Keratinocyte (primary cell): ENCODE results near the gene CYP4F3.

Experiments
- CTCF ChIP-seq, 3 experiments: IDR thresholded peaks in 1 of 3; conservative IDR thresholded peaks in 1 of 3; optimal IDR thresholded peaks in 1 of 3; 2 replicates in 2 of 3; 3 replicates in 1 of 3; pipeline versions ENCODE3 to v1.5.1; 2011; ENCODE audit warnings: low read length in 3 of 3, mild to moderate bottlenecking in 3 of 3, moderate library complexity in 2 of 3, control low read depth in 1 of 3, inconsistent platforms in 1 of 3; ENCODE audit not compliant: insufficient read depth in 2 of 3; ENCODE audit errors: extremely low read depth in 1 of 3
- EZH2 ChIP-seq: IDR thresholded peaks from one replicate; pipeline ENCODE4 v1.6.1; 2012; ENCODE audit warnings: inconsistent platforms, mild to moderate bottlenecking, low read length, moderate library complexity

GRCh38 chr19:15696654-15697194 lies 56.0 kb downstream of the CYP4F3 start:
- no peak for TF ChIP-seq CTCF (optimal IDR thresholded peaks at IDR 0.05 in 1 of 3, IDR thresholded peaks at IDR 0.05 in 1 of 3, conservative IDR thresholded peaks at IDR 0.05 in 1 of 3; ENCODE audit: extremely low read depth in 1 of 3, insufficient read depth in 2 of 3, low read length in 3 of 3)
- no peak for TF ChIP-seq EZH2
